Measurements from ENCODE around the gene TSNAXIP1. TPM values are rescaled to one million over a fixed set of nuclear protein-coding genes. Genes with fewer than 3 reads are reported as not detected.
A peak's percentile ranks its signal among the peaks of the same experiment; 100 is the strongest.

TSNAXIP1 gene
- total and polyA plus RNA-seq, 8 donors: 0.25 to 11.1 (median 1.0) TPM

DNA sequence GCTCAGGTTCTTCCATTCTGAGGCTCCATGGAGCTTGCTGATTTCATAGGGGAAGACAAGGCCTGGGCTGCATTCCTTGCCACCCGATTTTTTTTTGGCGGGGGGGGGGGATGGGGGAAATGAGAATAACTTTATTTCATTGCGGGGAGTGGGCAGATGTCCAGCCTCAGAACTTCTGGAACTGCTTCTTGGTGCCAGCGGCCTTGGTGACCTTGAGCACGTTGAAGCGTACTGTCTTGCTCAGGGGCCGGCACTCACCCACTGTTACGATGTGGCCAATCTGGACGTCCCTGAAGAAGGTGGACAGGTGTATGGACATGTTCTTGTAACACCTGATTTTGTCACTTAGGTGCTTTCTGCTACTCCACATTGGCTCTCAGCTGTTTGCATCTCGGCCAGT, 49.1 kb downstream of the TSNAXIP1 start:
- peaks cover 29 to 36% (median 32%) of the 10 kb centered on the region in 3 donors for H3K4me1 ChIP-seq
- no peaks in the 10 kb centered on the region for H3K9me3 ChIP-seq
- WGBS, 2 donors: 19 to 26% methylated on average over 10 of the region's 10 CpGs
- H3K4me3 ChIP-seq: no peak overlapping the region
- peak overlapping the region in 2 of 4 donors; percentile 82 to 85 for H3K27ac ChIP-seq
- intact Hi-C loops (cut with DNase I): no loop called here
- DNase-seq: peak in 1 of 6 donors; percentile 55
- ATAC-seq: peak in 2 of 4 donors; percentile 19 to 21
- FAIRE-seq: no peak
- TF ChIP-seq, protein P1, sequence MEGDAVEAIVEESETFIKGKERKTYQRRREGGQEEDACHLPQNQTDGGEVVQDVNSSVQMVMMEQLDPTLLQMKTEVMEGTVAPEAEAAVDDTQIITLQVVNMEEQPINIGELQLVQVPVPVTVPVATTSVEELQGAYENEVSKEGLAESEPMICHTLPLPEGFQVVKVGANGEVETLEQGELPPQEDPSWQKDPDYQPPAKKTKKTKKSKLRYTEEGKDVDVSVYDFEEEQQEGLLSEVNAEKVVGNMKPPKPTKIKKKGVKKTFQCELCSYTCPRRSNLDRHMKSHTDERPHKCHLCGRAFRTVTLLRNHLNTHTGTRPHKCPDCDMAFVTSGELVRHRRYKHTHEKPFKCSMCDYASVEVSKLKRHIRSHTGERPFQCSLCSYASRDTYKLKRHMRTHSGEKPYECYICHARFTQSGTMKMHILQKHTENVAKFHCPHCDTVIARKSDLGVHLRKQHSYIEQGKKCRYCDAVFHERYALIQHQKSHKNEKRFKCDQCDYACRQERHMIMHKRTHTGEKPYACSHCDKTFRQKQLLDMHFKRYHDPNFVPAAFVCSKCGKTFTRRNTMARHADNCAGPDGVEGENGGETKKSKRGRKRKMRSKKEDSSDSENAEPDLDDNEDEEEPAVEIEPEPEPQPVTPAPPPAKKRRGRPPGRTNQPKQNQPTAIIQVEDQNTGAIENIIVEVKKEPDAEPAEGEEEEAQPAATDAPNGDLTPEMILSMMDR (IDR thresholded peaks at IDR 0.05): no peak
- H3K27me3 ChIP-seq: no peaks in the 10 kb centered on the region
- H3K36me3 ChIP-seq: no peaks in the 10 kb centered on the region

DNA sequence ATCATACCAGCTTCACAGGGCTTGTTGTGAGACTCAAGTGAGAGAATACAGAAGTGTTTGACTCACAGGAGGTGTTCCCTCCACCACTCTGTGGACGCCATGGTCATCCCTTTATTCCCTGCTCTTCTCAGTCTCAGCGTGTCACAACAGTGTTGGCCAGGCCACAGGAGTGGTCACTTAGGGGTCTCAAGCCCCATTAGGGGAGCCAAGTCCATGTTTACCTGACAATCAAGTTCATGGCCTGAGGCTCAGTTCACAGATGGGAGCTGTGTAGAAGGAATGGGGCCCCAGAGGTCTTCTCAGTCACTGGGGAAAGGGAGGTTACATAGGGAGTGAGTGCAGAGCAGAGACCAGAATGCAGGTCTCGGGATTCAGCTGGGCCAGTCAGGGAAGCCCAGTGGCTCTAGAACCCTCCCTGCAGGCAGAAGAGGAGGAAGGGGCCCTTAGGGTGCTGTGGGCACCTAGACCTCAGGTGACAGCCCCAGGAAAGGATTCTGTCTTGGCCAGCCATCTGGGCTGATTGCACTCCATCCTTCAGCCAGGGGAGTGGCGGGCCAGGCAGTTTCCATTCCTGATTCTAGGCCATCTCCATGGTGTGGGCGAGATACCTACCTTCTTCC, 50.3 kb downstream of the TSNAXIP1 start:
- Histone ChIP-seq H3K27me3 (no peaks in the 10 kb centered on the region), H3K36me3 (no peaks in the 10 kb centered on the region), H3K27ac (peak overlapping the region; percentile 82 to 87 (median 85)), H3K4me1 (peaks cover 29 to 36% (median 32%) of the 10 kb centered on the region in 3 donors), H3K4me3 (no peak overlapping the region), H3K9me3 (no peaks in the 10 kb centered on the region)
- FAIRE-seq (no peak), DNase-seq (no peak), ATAC-seq (peak in 2 of 4 donors; percentile 8 to 14)
- intact Hi-C loops (cut with DNase I): no loop called here
- WGBS, 2 donors: 90 to 95% methylated on average over 5 of the region's 5 CpGs
- TF ChIP-seq, protein P1 (IDR thresholded peaks at IDR 0.05): no peak

DNA sequence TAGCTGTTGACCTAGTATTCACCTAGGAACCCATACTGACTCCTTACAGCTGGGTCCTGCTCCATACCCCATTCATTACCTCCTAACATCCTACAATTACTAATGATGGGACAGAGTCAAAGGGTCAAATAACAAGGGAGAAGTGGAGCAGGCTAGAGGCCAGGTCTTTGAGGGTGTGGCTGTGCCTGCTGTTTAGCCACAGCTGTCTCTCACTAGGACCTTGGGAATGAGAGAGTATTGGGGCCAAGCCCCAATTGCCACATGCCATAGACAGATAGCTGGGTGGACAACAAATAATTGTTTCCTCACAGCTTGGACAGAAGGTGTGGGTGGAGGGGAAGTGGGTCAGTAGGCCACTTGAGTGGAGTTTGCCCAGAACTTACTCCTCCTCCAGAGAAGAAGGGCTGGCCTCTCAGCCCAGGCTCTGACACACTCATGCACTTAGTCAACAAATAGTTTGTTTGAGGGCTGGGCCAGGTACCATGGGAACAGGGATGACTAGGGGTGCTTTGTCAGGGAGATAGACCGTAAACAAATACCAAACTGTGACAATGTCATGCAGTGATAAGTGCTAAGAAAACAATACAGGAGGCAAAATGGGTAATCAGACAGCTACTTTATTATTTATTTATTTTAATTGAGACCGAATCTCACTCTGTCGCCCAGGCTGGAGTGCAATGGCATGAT, 51.0 kb downstream of the TSNAXIP1 start:
- H3K4me3 ChIP-seq: no peak overlapping the region
- H3K27ac ChIP-seq: peak overlapping the region; percentile 82 to 87 (median 85)
- TF ChIP-seq, protein P1 (IDR thresholded peaks at IDR 0.05): no peak
- 22 to 24% methylated on average over 3 of the region's 3 CpGs for WGBS, 2 donors
- intact Hi-C loops (cut with DNase I): no loop called here
- ATAC-seq (peak; percentile 91 to 96 (median 94)), DNase-seq (peak; percentile 63 to 86 (median 82)), FAIRE-seq (peak; percentile 51)
- no peaks in the 10 kb centered on the region for H3K36me3 ChIP-seq
- H3K9me3 ChIP-seq: no peaks in the 10 kb centered on the region
- no peaks in the 10 kb centered on the region for H3K27me3 ChIP-seq
- H3K4me1 ChIP-seq: peaks cover 29 to 36% (median 32%) of the 10 kb centered on the region in 3 donors

DNA sequence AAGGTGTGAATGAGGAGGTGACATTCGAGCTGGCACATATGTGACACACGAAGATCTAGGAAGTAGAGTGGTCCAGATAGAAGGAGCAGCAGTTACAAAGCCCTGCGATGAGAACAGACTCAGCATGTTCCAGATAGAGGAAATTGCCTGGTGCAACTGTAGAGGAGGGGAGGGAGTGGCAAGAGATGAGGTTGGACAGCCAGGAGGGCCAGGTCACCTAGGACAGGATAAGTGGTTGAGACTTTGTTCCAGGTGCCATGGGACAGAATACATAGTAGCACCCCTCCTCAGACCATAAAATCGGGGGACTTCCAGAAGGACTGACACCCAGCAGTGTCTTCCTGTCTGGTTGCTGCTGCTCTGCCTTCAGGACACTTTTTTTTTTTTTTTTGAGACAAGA, 51.8 kb downstream of the TSNAXIP1 start:
- DNase-seq: no peak
- no peaks in the 10 kb centered on the region for H3K9me3 ChIP-seq
- intact Hi-C loops (cut with DNase I): no loop called here
- no peak for FAIRE-seq
- WGBS, 2 donors: 66% methylated on average over 4 of the region's 4 CpGs
- H3K36me3 ChIP-seq: no peaks in the 10 kb centered on the region
- peak in 2 of 4 donors; percentile 5 to 13 for ATAC-seq
- peaks cover 29 to 36% (median 32%) of the 10 kb centered on the region in 3 donors for H3K4me1 ChIP-seq
- peak overlapping the region; percentile 82 to 87 (median 85) for H3K27ac ChIP-seq
- H3K4me3 ChIP-seq: no peak overlapping the region
- no peaks in the 10 kb centered on the region for H3K27me3 ChIP-seq
- TF ChIP-seq, protein P1 (IDR thresholded peaks at IDR 0.05): no peak
